C1 segment of cervical spinal cord (tissue), 14 donors: Measurements from ENCODE around the gene DUSP5.
A peak's percentile ranks its signal among the peaks of the same experiment; 100 is the strongest.

Source experiments
- DNase-seq, 14 donors: peaks; one replicate each; lab custom pipeline; 2025; lab: John Stamatoyannopoulos, UW

DUSP5 gene

GRCh38 chr10:110544958-110545537, 47.3 kb downstream of the DUSP5 start:
- DNase-seq, result no peak

GRCh38 chr10:110546077-110546476, 48.4 kb downstream of the DUSP5 start:
- peak in 1 of 14 donors; percentile 83 for DNase-seq

GRCh38 chr10:110546499-110547110, 48.9 kb downstream of the DUSP5 start:
- no peak for DNase-seq

- DNase-seq, result peak in 2 of 14 donors; percentile 32 to 66
These were observed 49.5 kb downstream of the DUSP5 start for GRCh38 chr10:110547139-110547761.

- DNase-seq, result no peak
These were observed 50.3 kb downstream of the DUSP5 start for GRCh38 chr10:110548002-110548401.

- DNase-seq, result no peak
These were observed 51.5 kb downstream of the DUSP5 start for GRCh38 chr10:110549211-110549610.

GRCh38 chr10:110553905-110554304, 56.2 kb downstream of the DUSP5 start:
- no peak for DNase-seq

- DNase-seq, result no peak
These were observed 58.6 kb downstream of the DUSP5 start for GRCh38 chr10:110556296-110556695.

- DNase-seq, result no peak
These were observed 59.4 kb downstream of the DUSP5 start for GRCh38 chr10:110556969-110557601.

- DNase-seq, result no peak
These were observed 60.3 kb downstream of the DUSP5 start for GRCh38 chr10:110558041-110558440.

- DNase-seq, result no peak
These were observed 62.3 kb downstream of the DUSP5 start for GRCh38 chr10:110560012-110560411.
